IPS-18a (cell line): ENCODE measurements around the gene GNPTAB.

ENCODE experiments used
- H3K27ac ChIP-seq: one replicate; pipeline ENCODE4 v1.5.1; 2013; ENCODE audit warnings: low read length
- H3K27me3 ChIP-seq: one replicate; pipeline ENCODE4 v1.6.1; 2013; ENCODE audit warnings: mild to moderate bottlenecking, low read length; ENCODE audit not compliant: control insufficient read depth, insufficient read depth
- H3K36me3 ChIP-seq: one replicate; pipeline ENCODE4 v1.6.1; 2013; ENCODE audit warnings: low read depth, low read length; ENCODE audit not compliant: control insufficient read depth
- H3K4me1 ChIP-seq: one replicate; pipeline ENCODE4 v1.6.1; 2013; ENCODE audit warnings: low read depth, low read length; ENCODE audit not compliant: control insufficient read depth
- H3K4me3 ChIP-seq: one replicate; pipeline ENCODE4 v1.5.1; 2013; ENCODE audit warnings: low read length
- H3K9ac ChIP-seq: one replicate; pipeline ENCODE4 v1.6.1; 2013; ENCODE audit warnings: mild to moderate bottlenecking, low read length, moderate library complexity
- H3K9me3 ChIP-seq: one replicate; pipeline ENCODE4 v1.6.1; 2013; ENCODE audit warnings: low read depth, low read length; ENCODE audit not compliant: control insufficient read depth

Gene GNPTAB

GRCh38 chr12:101720118-101720517 lies 110.6 kb downstream of the GNPTAB start:
- Histone ChIP-seq H3K36me3 (peaks cover 3% of the 10 kb centered on the region), H3K27me3 (no peaks in the 10 kb centered on the region), H3K27ac (no peak overlapping the region), H3K4me1 (no peaks in the 10 kb centered on the region), H3K4me3 (no peak overlapping the region), H3K9me3 (no peaks in the 10 kb centered on the region), H3K9ac (no peak overlapping the region)

DNA sequence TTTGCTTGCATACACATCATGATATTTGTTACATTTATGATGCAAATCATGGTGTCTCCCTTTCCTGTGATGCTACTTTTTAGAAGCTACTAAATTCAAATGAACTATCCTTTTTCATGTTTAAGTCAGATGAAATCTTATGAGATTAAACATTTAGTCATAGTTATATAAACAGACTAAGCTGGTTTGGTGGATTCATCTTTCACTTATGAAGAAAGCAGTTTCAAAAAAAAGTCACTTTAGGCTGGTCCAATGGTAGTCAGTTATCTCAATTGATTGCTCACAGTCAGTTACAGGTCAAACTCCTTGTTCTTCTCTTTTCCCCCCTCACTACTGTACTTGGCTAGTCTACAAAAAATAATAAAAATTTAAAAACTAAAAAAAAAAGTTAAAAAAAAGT lies 111.2 kb downstream of the GNPTAB start:
- no peaks in the 10 kb centered on the region for H3K36me3 ChIP-seq
- no peak overlapping the region for H3K4me3 ChIP-seq
- H3K27me3 ChIP-seq = no peaks in the 10 kb centered on the region
- no peak overlapping the region for H3K9ac ChIP-seq
- no peak overlapping the region for H3K27ac ChIP-seq
- no peaks in the 10 kb centered on the region for H3K9me3 ChIP-seq
- no peaks in the 10 kb centered on the region for H3K4me1 ChIP-seq

GRCh38 chr12:101714877-101715444 lies 115.8 kb downstream of the GNPTAB start:
- Histone ChIP-seq H3K4me3 (no peak overlapping the region), H3K27me3 (no peaks in the 10 kb centered on the region), H3K9ac (no peak overlapping the region), H3K36me3 (no peaks in the 10 kb centered on the region), H3K4me1 (no peaks in the 10 kb centered on the region), H3K9me3 (no peaks in the 10 kb centered on the region), H3K27ac (no peak overlapping the region)

DNA sequence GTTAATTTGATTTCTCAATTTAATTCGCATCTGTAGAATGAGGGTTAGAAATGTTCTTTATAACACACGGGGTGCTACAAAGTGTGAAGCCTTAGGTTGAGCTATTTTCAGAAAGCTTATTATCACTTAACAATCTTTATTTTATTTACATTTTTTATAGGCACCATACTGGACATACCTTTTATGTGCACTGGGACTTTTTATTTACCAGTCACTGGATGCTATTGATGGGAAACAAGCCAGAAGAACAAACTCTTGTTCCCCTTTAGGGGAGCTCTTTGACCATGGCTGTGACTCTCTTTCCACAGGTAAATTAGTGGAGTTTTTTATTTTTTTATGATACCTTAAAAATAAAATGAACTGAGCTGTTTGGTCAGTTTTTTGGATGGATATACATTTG lies 116.8 kb downstream of the GNPTAB start:
- Histone ChIP-seq H3K27me3 (no peaks in the 10 kb centered on the region), H3K27ac (no peak overlapping the region), H3K4me3 (no peak overlapping the region), H3K4me1 (no peaks in the 10 kb centered on the region), H3K9ac (no peak overlapping the region), H3K9me3 (no peaks in the 10 kb centered on the region), H3K36me3 (no peaks in the 10 kb centered on the region)

DNA sequence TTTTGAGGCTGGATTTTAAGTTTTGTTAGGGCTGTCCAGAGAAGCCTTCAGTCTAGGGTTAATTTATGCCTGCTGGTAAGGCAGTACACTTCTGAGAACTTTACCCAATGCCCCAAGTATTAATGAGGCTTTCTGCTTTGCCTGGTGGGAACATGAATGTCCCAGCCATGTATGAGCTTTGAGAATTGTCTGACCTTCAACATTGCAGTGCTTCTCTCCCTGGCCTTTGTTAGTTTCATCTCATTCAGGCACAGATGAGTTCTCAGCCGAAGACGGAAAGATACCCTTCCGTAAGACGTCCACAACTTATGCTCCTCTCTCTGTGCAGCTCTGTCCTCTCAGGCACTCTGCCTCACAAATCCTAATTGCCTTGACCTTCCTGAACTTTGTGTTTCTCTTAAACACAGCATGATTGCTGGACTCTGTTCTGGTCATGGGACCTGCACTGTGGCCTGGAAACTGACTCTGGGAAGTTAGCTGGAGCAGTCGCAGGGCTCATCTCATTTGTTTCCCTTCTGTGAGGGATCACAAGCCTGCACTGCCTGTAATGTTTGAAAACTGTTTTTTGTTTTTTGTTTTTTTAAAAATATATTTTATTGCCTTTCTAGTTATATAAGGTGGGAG lies 117.6 kb downstream of the GNPTAB start:
- Histone ChIP-seq H3K36me3 (no peaks in the 10 kb centered on the region), H3K4me1 (no peaks in the 10 kb centered on the region), H3K27ac (no peak overlapping the region), H3K9me3 (no peaks in the 10 kb centered on the region), H3K9ac (no peak overlapping the region), H3K4me3 (no peak overlapping the region), H3K27me3 (no peaks in the 10 kb centered on the region)

DNA sequence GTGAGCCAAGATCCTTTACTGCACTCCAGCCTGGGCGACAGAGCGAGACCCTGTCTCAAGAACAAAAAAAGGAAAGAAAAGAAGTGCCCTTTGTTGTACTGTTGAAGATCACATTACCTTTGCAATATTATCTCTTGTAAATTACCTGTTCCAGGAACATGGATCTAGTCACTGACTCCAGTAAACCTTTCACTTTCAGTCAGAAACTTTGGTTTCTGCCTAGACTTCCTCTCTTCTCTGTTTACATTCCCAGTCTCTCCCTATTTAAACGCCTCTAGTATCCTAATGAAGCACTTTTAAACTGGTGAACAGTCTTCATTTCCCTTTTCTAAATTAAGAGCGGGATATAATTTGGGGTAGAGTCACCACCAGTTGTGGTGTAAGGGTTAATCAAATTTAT lies 120.5 kb downstream of the GNPTAB start:
- Histone ChIP-seq H3K4me1 (no peaks in the 10 kb centered on the region), H3K9me3 (no peaks in the 10 kb centered on the region), H3K36me3 (no peaks in the 10 kb centered on the region), H3K27me3 (no peaks in the 10 kb centered on the region), H3K27ac (no peak overlapping the region), H3K9ac (no peak overlapping the region), H3K4me3 (no peak overlapping the region)

DNA sequence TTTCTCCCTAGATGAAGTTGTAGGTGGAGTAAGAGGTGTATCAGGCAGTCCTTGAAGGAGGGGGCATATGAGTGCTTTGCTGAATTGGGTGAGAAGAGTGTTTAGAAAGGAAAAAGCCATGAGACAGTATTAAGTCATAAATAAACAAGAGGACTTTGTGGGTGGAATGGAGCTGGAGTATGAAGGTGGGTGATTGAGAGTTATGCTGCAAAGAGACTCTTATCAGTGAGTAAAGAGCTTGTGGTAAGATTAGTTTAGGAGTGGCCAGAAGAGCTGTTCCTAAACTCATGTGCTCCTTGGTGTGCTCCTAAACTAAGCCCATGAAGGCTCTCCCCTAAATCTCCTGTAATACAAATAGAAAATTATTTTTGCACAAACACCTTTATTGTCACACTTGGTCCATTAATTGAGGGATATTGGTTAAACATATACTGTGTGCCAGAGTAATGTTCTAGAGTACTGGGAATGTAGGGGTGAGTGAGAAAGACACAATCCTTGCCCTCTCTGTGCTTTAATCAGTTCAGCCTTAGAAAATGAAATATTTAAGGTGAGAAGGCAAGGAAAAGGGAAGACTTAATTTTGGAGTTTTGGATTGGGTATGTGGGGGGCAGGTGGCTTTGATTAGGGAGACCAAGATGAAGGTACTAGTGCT lies 123.5 kb downstream of the GNPTAB start:
- Histone ChIP-seq H3K9me3 (no peaks in the 10 kb centered on the region), H3K36me3 (no peaks in the 10 kb centered on the region), H3K4me3 (no peak overlapping the region), H3K27me3 (no peaks in the 10 kb centered on the region), H3K9ac (no peak overlapping the region), H3K4me1 (no peaks in the 10 kb centered on the region), H3K27ac (no peak overlapping the region)

DNA sequence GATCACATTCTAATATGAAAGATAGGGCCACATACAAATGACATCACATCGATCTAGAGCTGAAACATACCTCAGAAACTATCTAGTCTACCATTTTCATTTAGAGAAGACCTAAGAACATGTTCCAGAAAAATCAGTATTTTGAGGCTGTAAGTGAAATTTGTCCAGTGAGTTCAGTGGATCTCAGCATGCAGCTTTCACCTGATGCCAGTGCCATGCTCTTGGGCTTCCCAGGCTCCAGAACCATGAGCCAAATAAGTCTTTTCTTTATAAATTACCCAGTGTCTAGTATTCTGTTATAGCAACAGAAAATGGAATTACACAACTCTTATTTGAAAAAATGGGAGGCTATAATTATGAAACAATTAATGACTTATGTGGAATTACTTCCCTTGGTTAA lies 124.4 kb downstream of the GNPTAB start:
- H3K36me3 ChIP-seq = no peaks in the 10 kb centered on the region
- no peaks in the 10 kb centered on the region for H3K4me1 ChIP-seq
- no peaks in the 10 kb centered on the region for H3K9me3 ChIP-seq
- no peak overlapping the region for H3K4me3 ChIP-seq
- H3K9ac ChIP-seq = no peak overlapping the region
- no peaks in the 10 kb centered on the region for H3K27me3 ChIP-seq
- H3K27ac ChIP-seq = no peak overlapping the region

DNA sequence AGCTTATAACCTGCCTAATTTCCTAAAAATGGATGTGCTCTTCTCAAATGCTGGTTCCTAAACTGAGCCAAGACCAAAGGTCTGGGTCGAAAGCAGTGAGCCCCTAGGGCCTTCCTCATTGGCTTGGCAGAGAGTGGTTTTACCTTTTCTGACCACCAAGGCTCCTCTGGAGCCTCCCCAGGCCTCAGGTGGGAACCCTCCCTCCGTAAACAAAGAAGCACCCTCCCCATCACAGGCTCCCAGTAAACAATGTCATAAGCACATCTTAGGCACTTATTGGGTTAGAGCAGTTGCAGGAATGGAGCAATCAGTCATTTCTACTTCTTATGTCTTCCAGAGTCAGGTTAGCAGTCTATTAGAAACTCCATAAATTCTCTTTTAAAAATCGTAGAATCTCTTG lies 127.3 kb downstream of the GNPTAB start:
- Histone ChIP-seq H3K4me1 (no peaks in the 10 kb centered on the region), H3K27me3 (peaks cover 4% of the 10 kb centered on the region), H3K9me3 (no peaks in the 10 kb centered on the region), H3K4me3 (no peak overlapping the region), H3K36me3 (no peaks in the 10 kb centered on the region), H3K9ac (no peak overlapping the region), H3K27ac (no peak overlapping the region)

DNA sequence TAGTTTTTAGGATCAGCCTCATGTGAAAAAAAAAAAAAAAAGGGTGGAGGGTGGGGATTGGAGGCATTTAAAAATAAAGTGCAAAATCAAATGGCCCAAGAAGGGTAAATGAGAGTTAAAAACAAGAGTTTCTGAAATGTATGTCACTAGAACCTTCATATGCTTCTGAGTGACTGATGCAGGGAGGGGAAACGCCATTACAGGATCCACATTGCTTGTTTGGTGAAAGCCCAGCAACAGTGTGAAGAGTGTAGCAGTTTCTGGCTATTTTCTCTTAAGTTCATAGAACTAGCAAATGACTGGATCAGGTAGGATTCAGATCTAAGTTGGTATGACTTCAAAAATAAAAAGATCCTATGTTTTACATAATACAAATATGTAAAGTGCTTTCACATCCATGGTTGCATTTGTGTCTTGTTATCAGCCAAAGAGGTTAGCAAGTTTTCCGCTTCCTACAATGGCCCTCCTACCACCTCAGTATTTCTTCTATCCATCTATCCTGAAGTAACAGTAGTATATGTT lies 130.4 kb downstream of the GNPTAB start:
- no peaks in the 10 kb centered on the region for H3K4me1 ChIP-seq
- H3K4me3 ChIP-seq = no peak overlapping the region
- peaks cover 27% of the 10 kb centered on the region for H3K27me3 ChIP-seq
- H3K36me3 ChIP-seq = no peaks in the 10 kb centered on the region
- no peak overlapping the region for H3K27ac ChIP-seq
- H3K9ac ChIP-seq = no peak overlapping the region
- no peaks in the 10 kb centered on the region for H3K9me3 ChIP-seq

DNA sequence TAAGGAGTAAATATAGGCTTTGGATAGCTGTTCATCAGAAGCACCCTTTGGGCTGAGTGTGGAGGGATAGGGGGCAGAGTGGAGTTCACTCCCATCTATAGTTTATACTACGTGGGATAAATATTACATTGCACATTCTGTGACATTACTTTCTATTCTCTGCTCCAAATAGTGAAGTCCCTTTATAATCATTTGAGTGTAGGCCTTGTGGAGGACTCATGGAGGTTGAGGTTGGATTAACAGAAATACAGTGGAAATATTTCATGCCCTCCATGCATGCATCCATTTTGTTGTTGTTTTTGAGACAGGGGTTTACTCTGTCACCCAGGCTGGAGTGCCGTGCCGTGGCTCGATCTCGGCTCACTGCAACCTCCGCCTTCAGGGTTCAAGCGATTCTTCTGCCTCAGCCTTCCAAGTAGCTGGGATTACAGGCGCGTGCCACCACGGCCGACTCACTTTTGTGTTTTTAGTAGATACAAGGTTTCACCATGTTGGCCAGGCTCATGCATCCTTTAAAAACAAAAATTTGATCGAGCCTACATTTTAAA lies 131.9 kb downstream of the GNPTAB start:
- no peaks in the 10 kb centered on the region for H3K9me3 ChIP-seq
- H3K9ac ChIP-seq = peak overlapping the region; percentile 57
- H3K36me3 ChIP-seq = no peaks in the 10 kb centered on the region
- H3K4me3 ChIP-seq = peak overlapping the region; percentile 91
- no peak overlapping the region for H3K27ac ChIP-seq
- H3K4me1 ChIP-seq = no peaks in the 10 kb centered on the region
- H3K27me3 ChIP-seq = peaks cover 29% of the 10 kb centered on the region
